Caco-2 (cell line): Measurements from ENCODE around the gene MCMBP. TPM values are rescaled to one million over a fixed set of nuclear protein-coding genes. Genes with fewer than 3 reads are reported as not detected.

Experiments used
- BruUV-seq: library from RNA; stranded (reverse); fragments of 400-500 nt; replicated peaks from 2 replicates; lab custom pipeline; 2021; lab: Mats Ljungman, UMichigan
- CTCF ChIA-PET: fragments of 300-600 bp; sonication (Branson Sonifier 250); formaldehyde crosslinking; loops from one replicate; lab custom pipeline; 2022; ENCODE audit warnings: antibody characterized with exemption; lab: Charles Lee
- POLR2A ChIA-PET: fragments of 300-600 bp; sonication (Branson Sonifier 250); formaldehyde crosslinking; loops from one replicate; lab custom pipeline; 2022; ENCODE audit warnings: antibody characterized with exemption; lab: Charles Lee
- DNase-seq, 2 experiments: peaks; one replicate each; pipeline versions ENCODE4 v3.0.0 to v3.0.0-alpha.2; 2020 to 2022
- H3K27me3 ChIP-seq: replicated peaks from 2 replicates; pipeline ENCODE4 v1.6.0; 2011; ENCODE audit warnings: low read length; ENCODE audit not compliant: control insufficient read depth, insufficient read depth
- H3K36me3 ChIP-seq: 2 replicates; pipeline ENCODE4 v1.5.1; 2011; ENCODE audit warnings: low read length; ENCODE audit not compliant: control insufficient read depth, insufficient read depth
- H3K4me1 ChIP-seq: fragments of 250-450 bp; sonication (Bioruptor Pico); 2 replicates; pipeline ENCODE4 v1.5.1; 2020; ENCODE audit warnings: mild to moderate bottlenecking
- H3K4me3 ChIP-seq: 2 replicates; pipeline ENCODE4 v1.5.1; 2011; ENCODE audit warnings: low read depth, mild to moderate bottlenecking, control low read depth, low read length
- H3K9me3 ChIP-seq: fragments of 250-450 bp; sonication (Bioruptor Pico); 2 replicates; pipeline ENCODE4 v1.5.1; 2020; ENCODE audit warnings: mild to moderate bottlenecking, moderate library complexity
- H3K27ac Mint-ChIP-seq: one replicate; pipeline ENCODE4 v1.8.0; 2022; ENCODE audit warnings: mixed read lengths; ENCODE audit not compliant: unreplicated experiment
- H3K27me3 Mint-ChIP-seq: one replicate; pipeline ENCODE4 v1.8.0; 2022; ENCODE audit warnings: mixed read lengths; ENCODE audit not compliant: insufficient read depth, unreplicated experiment
- H3K36me3 Mint-ChIP-seq: one replicate; pipeline ENCODE4 v1.8.0; 2022; ENCODE audit warnings: mild to moderate bottlenecking, mixed read lengths; ENCODE audit not compliant: insufficient read depth, unreplicated experiment
- H3K4me1 Mint-ChIP-seq: one replicate; pipeline ENCODE4 v1.8.0; 2022; ENCODE audit warnings: low read depth, mixed read lengths; ENCODE audit not compliant: unreplicated experiment
- H3K4me3 Mint-ChIP-seq: one replicate; pipeline ENCODE4 v1.8.0; 2022; ENCODE audit warnings: mild to moderate bottlenecking, moderate library complexity, mixed read lengths; ENCODE audit not compliant: unreplicated experiment
- H3K9me3 Mint-ChIP-seq: one replicate; pipeline ENCODE4 v1.8.0; 2022; ENCODE audit warnings: mixed read lengths; ENCODE audit not compliant: unreplicated experiment
- intact Hi-C: fragments of 100-400 bp; cut with micrococcal nuclease; formaldehyde crosslinking; loops from one replicate; pipeline ENCODE4 v1.10.0; 2022; ENCODE audit not compliant: unreplicated experiment
- total RNA-seq: library from RNA; stranded (reverse); gene quantifications from 2 replicates; pipeline ENCODE4 v1.2.3, GENCODE V29; 2022
- TF ChIP-seq, protein P1 (sequence below), 2 experiments: fragments of 200-600 bp in 1 of 2; IDR thresholded peaks; 1 replicate in 1 of 2; 2 replicates in 1 of 2; pipeline versions ENCODE4 v1.5.1 to v1.8.0; 2011 to 2022; ENCODE audit warnings: antibody characterized with exemption in 1 of 2, control low read depth in 1 of 2, inconsistent platforms in 1 of 2, low read depth in 1 of 2, low read length in 1 of 2, mild to moderate bottlenecking in 1 of 2, moderate library complexity in 1 of 2; ENCODE audit not compliant: insufficient read depth in 1 of 2, severe bottlenecking in 1 of 2, unreplicated experiment in 1 of 2

MCMBP gene
- total RNA-seq, 1 experiment from 2014 or later: 88.4 TPM

DNA sequence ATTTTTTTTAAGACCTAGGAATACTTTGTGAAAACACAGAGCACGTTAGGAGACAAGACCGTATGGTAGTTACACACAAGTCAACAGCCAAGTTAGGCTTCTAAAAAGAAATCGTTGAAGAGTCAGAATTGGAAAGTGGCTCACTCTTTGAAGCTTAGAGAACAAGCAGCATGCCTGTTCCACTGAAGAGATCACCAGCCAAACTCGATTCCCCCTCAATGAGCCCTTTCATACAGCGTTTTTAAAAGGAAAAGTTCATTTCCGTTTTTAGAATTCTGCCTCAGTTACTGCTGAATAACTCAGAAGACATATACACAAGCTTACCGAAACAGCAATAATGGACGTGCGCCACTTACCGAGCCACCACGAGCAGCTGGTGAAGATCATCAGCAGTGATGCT lies 41.0 kb downstream of the MCMBP start:
- TF ChIP-seq, protein P1, sequence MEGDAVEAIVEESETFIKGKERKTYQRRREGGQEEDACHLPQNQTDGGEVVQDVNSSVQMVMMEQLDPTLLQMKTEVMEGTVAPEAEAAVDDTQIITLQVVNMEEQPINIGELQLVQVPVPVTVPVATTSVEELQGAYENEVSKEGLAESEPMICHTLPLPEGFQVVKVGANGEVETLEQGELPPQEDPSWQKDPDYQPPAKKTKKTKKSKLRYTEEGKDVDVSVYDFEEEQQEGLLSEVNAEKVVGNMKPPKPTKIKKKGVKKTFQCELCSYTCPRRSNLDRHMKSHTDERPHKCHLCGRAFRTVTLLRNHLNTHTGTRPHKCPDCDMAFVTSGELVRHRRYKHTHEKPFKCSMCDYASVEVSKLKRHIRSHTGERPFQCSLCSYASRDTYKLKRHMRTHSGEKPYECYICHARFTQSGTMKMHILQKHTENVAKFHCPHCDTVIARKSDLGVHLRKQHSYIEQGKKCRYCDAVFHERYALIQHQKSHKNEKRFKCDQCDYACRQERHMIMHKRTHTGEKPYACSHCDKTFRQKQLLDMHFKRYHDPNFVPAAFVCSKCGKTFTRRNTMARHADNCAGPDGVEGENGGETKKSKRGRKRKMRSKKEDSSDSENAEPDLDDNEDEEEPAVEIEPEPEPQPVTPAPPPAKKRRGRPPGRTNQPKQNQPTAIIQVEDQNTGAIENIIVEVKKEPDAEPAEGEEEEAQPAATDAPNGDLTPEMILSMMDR (IDR thresholded peaks at IDR 0.05; ENCODE audit: insufficient read depth in 1 of 2, low read depth in 1 of 2, low read length in 1 of 2, severe bottlenecking in 1 of 2, unreplicated experiment in 1 of 2): no peak
- CTCF ChIA-PET: interaction anchor here (1.2 to 2.2 kb wide), 2 partner anchors 80 to 81 kb away, joined by 5 to 6 read pairs; no protein-coding TSS in a partner anchor
- Mint-ChIP-seq H3K4me3 (no peak overlapping the region), H3K9me3 (no peaks in the 10 kb centered on the region), H3K27me3 (no peaks in the 10 kb centered on the region), H3K4me1 (peaks cover 19% of the 10 kb centered on the region), H3K27ac (no peak overlapping the region), H3K36me3 (peaks cover 93% of the 10 kb centered on the region)
- no peak overlapping the region for H3K4me3 ChIP-seq
- no peaks in the 10 kb centered on the region for H3K27me3 ChIP-seq
- H3K36me3 ChIP-seq: peaks cover 1% of the 10 kb centered on the region
- intact Hi-C loops: loop anchor here (2.0 kb wide), 1 partner anchor 145 kb away; no protein-coding TSS in a partner anchor
- no peaks in the 10 kb centered on the region for H3K9me3 ChIP-seq
- DNase-seq: no peak
- H3K4me1 ChIP-seq: no peaks in the 10 kb centered on the region; the same call in 1 of the 2 replicates
- POLR2A ChIA-PET: no interaction called here
- BruUV-seq: no TSS peak

DNA sequence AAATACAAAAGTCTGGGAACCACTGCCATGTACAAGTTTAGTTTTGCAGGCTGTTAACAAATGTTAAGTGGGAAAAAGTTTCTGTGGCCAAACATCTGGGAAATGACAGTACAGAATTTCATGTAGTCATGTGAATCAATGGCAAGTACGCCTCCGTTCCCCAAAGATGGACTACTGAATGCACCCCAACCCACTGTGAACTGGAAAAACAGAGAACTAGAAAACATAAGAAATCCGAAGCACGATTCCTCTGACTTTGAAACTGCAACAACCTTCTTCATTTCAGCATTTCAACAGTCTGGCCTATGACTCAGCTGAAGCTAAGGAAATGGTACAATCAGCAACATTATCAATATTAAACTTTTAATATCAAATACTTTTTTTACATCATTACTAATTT lies 41.8 kb downstream of the MCMBP start:
- Mint-ChIP-seq H3K27ac (no peak overlapping the region), H3K27me3 (no peaks in the 10 kb centered on the region), H3K36me3 (peaks cover 93% of the 10 kb centered on the region), H3K4me3 (no peak overlapping the region), H3K4me1 (peaks cover 19% of the 10 kb centered on the region), H3K9me3 (no peaks in the 10 kb centered on the region)
- Histone ChIP-seq H3K4me3 (no peak overlapping the region), H3K4me1 (no peaks in the 10 kb centered on the region; the same call in 1 of the 2 replicates), H3K27me3 (no peaks in the 10 kb centered on the region), H3K9me3 (no peaks in the 10 kb centered on the region), H3K36me3 (peaks cover 1% of the 10 kb centered on the region; the same call in 1 of the 2 replicates)
- TF ChIP-seq, protein P1 (IDR thresholded peaks at IDR 0.05; ENCODE audit: insufficient read depth in 1 of 2, low read depth in 1 of 2, low read length in 1 of 2, severe bottlenecking in 1 of 2, unreplicated experiment in 1 of 2): no peak
- intact Hi-C loops: no loop called here
- no TSS peak for BruUV-seq
- ChIA-PET POLR2A (no interaction called here), CTCF (interaction anchor here (1.2 to 2.2 kb wide), 2 partner anchors 80 kb away, joined by 5 to 6 read pairs; no protein-coding TSS in a partner anchor)
- DNase-seq: no peak

DNA sequence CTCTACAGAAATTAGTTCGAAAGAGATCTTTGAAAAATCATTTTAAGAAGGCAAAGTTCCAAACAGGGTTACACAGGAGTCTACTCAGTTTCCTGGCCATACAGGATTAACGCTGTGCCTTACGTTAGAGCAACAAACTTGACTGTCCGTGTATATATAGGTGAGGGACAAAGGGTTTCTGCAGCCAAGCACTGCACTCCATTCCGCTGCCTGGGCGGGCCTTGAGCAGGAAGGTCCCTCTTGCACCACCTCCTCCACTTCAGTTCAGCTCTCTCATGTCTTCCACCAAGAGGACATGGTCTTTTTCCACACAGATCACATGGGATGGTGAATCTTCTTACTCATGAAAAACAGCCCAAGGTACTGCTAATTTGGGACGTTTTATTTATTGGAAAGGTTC lies 43.2 kb downstream of the MCMBP start:
- H3K4me1 ChIP-seq: no peaks in the 10 kb centered on the region; the same call in 1 of the 2 replicates
- DNase-seq: no peak
- ChIA-PET POLR2A (no interaction called here), CTCF (no interaction called here)
- no peak overlapping the region for H3K27ac Mint-ChIP-seq
- H3K4me3 ChIP-seq: no peak overlapping the region
- intact Hi-C loops: loop anchor here (2.0 kb wide), 1 partner anchor 79 kb away; no protein-coding TSS in a partner anchor
- peaks cover 93% of the 10 kb centered on the region for H3K36me3 Mint-ChIP-seq
- H3K27me3 Mint-ChIP-seq: no peaks in the 10 kb centered on the region
- peaks cover 1% of the 10 kb centered on the region; the same call in 1 of the 2 replicates for H3K36me3 ChIP-seq
- H3K9me3 ChIP-seq: no peaks in the 10 kb centered on the region
- TF ChIP-seq, protein P1 (IDR thresholded peaks at IDR 0.05; ENCODE audit: insufficient read depth in 1 of 2, low read depth in 1 of 2, low read length in 1 of 2, severe bottlenecking in 1 of 2, unreplicated experiment in 1 of 2): no peak
- H3K27me3 ChIP-seq: no peaks in the 10 kb centered on the region
- H3K4me3 Mint-ChIP-seq: no peak overlapping the region
- no TSS peak for BruUV-seq
- H3K4me1 Mint-ChIP-seq: peaks cover 15% of the 10 kb centered on the region
- H3K9me3 Mint-ChIP-seq: no peaks in the 10 kb centered on the region
